ENCODE measurements around the gene CFAP91.

Gene CFAP91

DNA sequence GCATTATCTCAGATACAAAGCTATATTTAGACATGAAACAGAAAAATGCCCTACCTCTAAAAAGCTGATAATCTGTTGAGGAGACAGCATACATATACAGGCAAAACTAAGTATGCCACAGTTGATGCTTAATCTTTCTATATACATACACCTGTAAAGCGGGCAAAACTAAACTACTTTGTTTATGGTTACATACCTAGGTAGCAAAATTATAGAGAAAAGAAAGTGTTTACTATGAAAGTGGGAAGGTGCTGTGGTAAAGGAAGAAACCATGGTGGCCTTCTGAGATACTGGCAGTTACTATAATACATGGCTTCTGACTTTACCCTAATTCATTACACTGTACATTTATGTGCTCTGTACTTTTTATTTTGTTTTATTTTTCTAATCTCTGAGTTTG lies 43.1 kb downstream of the CFAP91 start:
- H3K9me3 ChIP-seq (ENCODE audit: control insufficient read depth, insufficient read depth, low read depth, low read length): no peaks in the 10 kb centered on the region
- ChIA-PET POLR2A (no interaction called here), CTCF (no interaction called here)
- no peak overlapping the region for H3K4me3 ChIP-seq (ENCODE audit: low read depth, low read length)
- no peaks in the 10 kb centered on the region for H3K4me1 ChIP-seq (ENCODE audit: control insufficient read depth, insufficient read depth, low read length)
- no peak overlapping the region for H3K27ac ChIP-seq (ENCODE audit: extremely low read depth, low read depth, low read length)
- TF ChIP-seq ZNF335 (tag by site-specific recombination; conservative IDR thresholded peaks at IDR 0.05) (no peak), ZNF37A (tag by site-specific recombination; IDR thresholded peaks at IDR 0.05) (no peak), ZNF654 (tag by site-specific recombination; IDR thresholded peaks at IDR 0.05; ENCODE audit: low read depth) (no peak), ZNF701 (tag by site-specific recombination; IDR thresholded peaks at IDR 0.05) (no peak), ZNF658 (tag by site-specific recombination; IDR thresholded peaks at IDR 0.05) (no peak), ZNF768 (tag by site-specific recombination; IDR thresholded peaks at IDR 0.05) (no peak), ZNF391 (tag by site-specific recombination; IDR thresholded peaks at IDR 0.05; ENCODE audit: borderline replicate concordance, low read depth) (no peak), ZNF24 (tag by site-specific recombination; IDR thresholded peaks at IDR 0.05) (no peak), ZNF777 (tag by site-specific recombination; IDR thresholded peaks at IDR 0.05; ENCODE audit: borderline replicate concordance) (no peak), SETDB1 (IDR thresholded peaks at IDR 0.05; ENCODE audit: insufficient read length, low read length) (no peak), ZNF610 (tag by site-specific recombination; IDR thresholded peaks at IDR 0.05; ENCODE audit: borderline replicate concordance) (no peak)
- TF ChIP-seq, protein P1, sequence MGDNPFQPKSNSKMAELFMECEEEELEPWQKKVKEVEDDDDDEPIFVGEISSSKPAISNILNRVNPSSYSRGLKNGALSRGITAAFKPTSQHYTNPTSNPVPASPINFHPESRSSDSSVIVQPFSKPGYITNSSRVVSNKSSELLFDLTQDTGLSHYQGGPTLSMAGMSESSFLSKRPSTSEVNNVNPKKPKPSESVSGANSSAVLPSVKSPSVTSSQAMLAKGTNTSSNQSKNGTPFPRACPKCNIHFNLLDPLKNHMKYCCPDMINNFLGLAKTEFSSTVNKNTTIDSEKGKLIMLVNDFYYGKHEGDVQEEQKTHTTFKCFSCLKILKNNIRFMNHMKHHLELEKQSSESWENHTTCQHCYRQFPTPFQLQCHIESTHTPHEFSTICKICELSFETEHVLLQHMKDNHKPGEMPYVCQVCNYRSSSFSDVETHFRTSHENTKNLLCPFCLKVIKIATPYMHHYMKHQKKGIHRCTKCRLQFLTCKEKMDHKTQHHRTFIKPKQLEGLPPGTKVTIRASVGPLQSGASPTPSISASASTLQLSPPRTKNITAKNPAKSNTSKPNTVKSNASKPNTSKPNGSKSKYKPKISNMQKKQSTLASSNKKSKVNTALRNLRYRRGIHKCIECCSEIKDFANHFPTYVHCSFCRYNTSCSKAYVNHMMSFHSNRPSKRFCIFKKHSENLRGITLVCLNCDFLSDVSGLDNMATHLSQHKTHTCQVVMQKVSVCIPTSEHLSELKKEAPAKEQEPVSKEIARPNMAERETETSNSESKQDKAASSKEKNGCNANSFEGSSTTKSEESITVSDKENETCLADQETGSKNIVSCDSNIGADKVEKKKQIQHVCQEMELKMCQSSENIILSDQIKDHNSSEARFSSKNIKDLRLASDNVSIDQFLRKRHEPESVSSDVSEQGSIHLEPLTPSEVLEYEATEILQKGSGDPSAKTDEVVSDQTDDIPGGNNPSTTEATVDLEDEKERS (tag by site-specific recombination; IDR thresholded peaks at IDR 0.05): no peak
- no peaks in the 10 kb centered on the region for H3K36me3 ChIP-seq (ENCODE audit: control insufficient read depth in 2 of 2, insufficient read depth in 1 of 2, low read length in 2 of 2)

GRCh38 chr3:119746423-119746822 lies 43.6 kb downstream of the CFAP91 start:
- TF ChIP-seq, protein P2, sequence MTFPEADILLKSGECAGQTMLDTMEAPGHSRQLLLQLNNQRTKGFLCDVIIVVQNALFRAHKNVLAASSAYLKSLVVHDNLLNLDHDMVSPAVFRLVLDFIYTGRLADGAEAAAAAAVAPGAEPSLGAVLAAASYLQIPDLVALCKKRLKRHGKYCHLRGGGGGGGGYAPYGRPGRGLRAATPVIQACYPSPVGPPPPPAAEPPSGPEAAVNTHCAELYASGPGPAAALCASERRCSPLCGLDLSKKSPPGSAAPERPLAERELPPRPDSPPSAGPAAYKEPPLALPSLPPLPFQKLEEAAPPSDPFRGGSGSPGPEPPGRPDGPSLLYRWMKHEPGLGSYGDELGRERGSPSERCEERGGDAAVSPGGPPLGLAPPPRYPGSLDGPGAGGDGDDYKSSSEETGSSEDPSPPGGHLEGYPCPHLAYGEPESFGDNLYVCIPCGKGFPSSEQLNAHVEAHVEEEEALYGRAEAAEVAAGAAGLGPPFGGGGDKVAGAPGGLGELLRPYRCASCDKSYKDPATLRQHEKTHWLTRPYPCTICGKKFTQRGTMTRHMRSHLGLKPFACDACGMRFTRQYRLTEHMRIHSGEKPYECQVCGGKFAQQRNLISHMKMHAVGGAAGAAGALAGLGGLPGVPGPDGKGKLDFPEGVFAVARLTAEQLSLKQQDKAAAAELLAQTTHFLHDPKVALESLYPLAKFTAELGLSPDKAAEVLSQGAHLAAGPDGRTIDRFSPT (tag by site-specific recombination; IDR thresholded peaks at IDR 0.05): no peak
- TF ChIP-seq EGR2 (tag by site-specific recombination; IDR thresholded peaks at IDR 0.05; ENCODE audit: low read depth) (no peak), ZBTB20 (tag by site-specific recombination; IDR thresholded peaks at IDR 0.05) (no peak), ZBTB8A (tag by site-specific recombination; IDR thresholded peaks at IDR 0.05) (no peak), ZNF473 (tag by site-specific recombination; IDR thresholded peaks at IDR 0.05) (no peak), ZXDB (tag by site-specific recombination; IDR thresholded peaks at IDR 0.05) (no peak), TCF7L2 (IDR thresholded peaks at IDR 0.05; ENCODE audit: borderline replicate concordance, low read depth, low read length) (no peak), ZNF596 (tag by site-specific recombination; IDR thresholded peaks at IDR 0.05) (no peak), ZNF664 (tag by site-specific recombination; IDR thresholded peaks at IDR 0.05) (no peak), IKZF3 (tag by site-specific recombination; IDR thresholded peaks at IDR 0.05) (no peak), ZNF544 (tag by site-specific recombination; IDR thresholded peaks at IDR 0.05) (no peak), ZNF10 (tag by site-specific recombination; IDR thresholded peaks at IDR 0.05) (no peak), ZNF785 (tag by site-specific recombination; IDR thresholded peaks at IDR 0.05) (no peak), SCRT2 (tag by site-specific recombination; IDR thresholded peaks at IDR 0.05) (no peak), GFI1B (tag by site-specific recombination; IDR thresholded peaks at IDR 0.05) (no peak), ZNF248 (tag by site-specific recombination; IDR thresholded peaks at IDR 0.05) (no peak)
- TF ChIP-seq, protein P3, sequence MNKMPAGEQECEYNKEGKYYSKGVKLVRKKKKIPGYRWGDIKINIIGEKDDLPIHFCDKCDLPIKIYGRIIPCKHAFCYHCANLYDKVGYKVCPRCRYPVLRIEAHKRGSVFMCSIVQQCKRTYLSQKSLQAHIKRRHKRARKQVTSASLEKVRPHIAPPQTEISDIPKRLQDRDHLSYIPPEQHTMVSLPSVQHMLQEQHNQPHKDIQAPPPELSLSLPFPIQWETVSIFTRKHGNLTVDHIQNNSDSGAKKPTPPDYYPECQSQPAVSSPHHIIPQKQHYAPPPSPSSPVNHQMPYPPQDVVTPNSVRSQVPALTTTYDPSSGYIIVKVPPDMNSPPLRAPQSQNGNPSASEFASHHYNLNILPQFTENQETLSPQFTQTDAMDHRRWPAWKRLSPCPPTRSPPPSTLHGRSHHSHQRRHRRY (tag by site-specific recombination; IDR thresholded peaks at IDR 0.05): no peak
- Histone ChIP-seq H3K4me3 (ENCODE audit: low read depth, low read length) (no peak overlapping the region), H3K27ac (ENCODE audit: extremely low read depth, low read depth, low read length) (no peak overlapping the region), H3K36me3 (ENCODE audit: control insufficient read depth in 2 of 2, insufficient read depth in 1 of 2, low read length in 2 of 2) (no peaks in the 10 kb centered on the region), H3K9me3 (ENCODE audit: control insufficient read depth, insufficient read depth, low read depth, low read length) (no peaks in the 10 kb centered on the region), H3K4me1 (ENCODE audit: control insufficient read depth, insufficient read depth, low read length) (no peaks in the 10 kb centered on the region)
- ChIA-PET POLR2A (no interaction called here), CTCF (no interaction called here)
